Measurements from ENCODE around the gene ARID5B. TPM values are rescaled to one million over a fixed set of nuclear protein-coding genes. Genes with fewer than 3 reads are reported as not detected.

The ARID5B gene
- total RNA-seq, 1 experiment from 2014 or later, result 0.04 TPM

GRCh38 chr10:62001898-62002297 is 100.4 kb downstream of the ARID5B start:
- no peaks in the 10 kb centered on the region for H3K27me3 ChIP-seq (ENCODE audit: insufficient read depth, low read length)
- H2BK20ac ChIP-seq (ENCODE audit: low read depth, low read length, poor library complexity, severe bottlenecking), result no peak overlapping the region
- Mint-ChIP-seq H3K4me1 (no peaks in the 10 kb centered on the region), H3K27me3 (ENCODE audit: low read depth) (peaks cover 2% of the 10 kb centered on the region), H3K9me3 (no peaks in the 10 kb centered on the region), H3K27ac (no peak overlapping the region), H3K36me3 (ENCODE audit: insufficient read depth in 1 of 3, low read depth in 3 of 3) (no peaks in the 10 kb centered on the region), H3K4me3 (no peak overlapping the region)
- H4K8ac ChIP-seq (replicated peaks; ENCODE audit: insufficient read length, low read depth, low read length), result no peak overlapping the region
- no peak for DNase-seq
- H3K9me3 ChIP-seq (ENCODE audit: control insufficient read depth, low read depth, low read length), result no peaks in the 10 kb centered on the region
- H3K4me2 ChIP-seq (ENCODE audit: insufficient read depth, insufficient read length, low read length), result no peak overlapping the region
- WGBS (ENCODE audit: extremely low coverage, insufficient read length, low lambda C conversion rate), result no CpG with 5 or more reads among the region's 5 CpGs
- no peak overlapping the region for H2BK120ac ChIP-seq (ENCODE audit: low read depth, low read length, poor library complexity, severe bottlenecking)
- H3K4me1 ChIP-seq (ENCODE audit: insufficient read depth, low read length), result no peaks in the 10 kb centered on the region; the same call in 1 of the 2 replicates
- H3K18ac ChIP-seq (ENCODE audit: insufficient read length, low read depth, low read length), result no peak overlapping the region
- H3K14ac ChIP-seq (ENCODE audit: insufficient read depth, low read length), result no peak overlapping the region
- H3T11ph ChIP-seq (ENCODE audit: low read length), result no peak overlapping the region
- H4K91ac ChIP-seq (ENCODE audit: insufficient read length, low read depth, low read length), result no peak overlapping the region
- H2BK5ac ChIP-seq (ENCODE audit: insufficient read length, low read length), result no peak overlapping the region
- no peak overlapping the region for H4K5ac ChIP-seq (ENCODE audit: insufficient read length, low read depth, low read length)
- H4K20me1 ChIP-seq (ENCODE audit: control insufficient read depth, insufficient read depth, insufficient read length), result no peaks in the 10 kb centered on the region
- no peak overlapping the region for H3K27ac ChIP-seq (ENCODE audit: insufficient read length, low read depth, low read length)
- no peak overlapping the region for H3K9ac ChIP-seq (ENCODE audit: extremely low read depth, insufficient read length, low read length)
- TF ChIP-seq CTCF (conservative IDR thresholded peaks at IDR 0.05), result no peak
- H2BK12ac ChIP-seq (ENCODE audit: insufficient read length, low read depth, low read length), result no peak overlapping the region
- H3K23me2 ChIP-seq (ENCODE audit: insufficient read length, low read depth, low read length, poor library complexity, severe bottlenecking), result no peaks in the 10 kb centered on the region
- H3K79me1 ChIP-seq (ENCODE audit: insufficient read depth, low read depth, low read length, poor library complexity, severe bottlenecking), result no peaks in the 10 kb centered on the region
- H2BK15ac ChIP-seq (ENCODE audit: low read depth, low read length), result no peak overlapping the region
- no peak overlapping the region for H3K56ac ChIP-seq (ENCODE audit: insufficient read length, low read depth, low read length)
- no peak overlapping the region for H2AK5ac ChIP-seq (ENCODE audit: insufficient read length, low read length)
- H3K79me2 ChIP-seq (ENCODE audit: insufficient read depth, low read length), result no peaks in the 10 kb centered on the region
- no peak overlapping the region for H2AFZ ChIP-seq (ENCODE audit: low read length)
- no peak overlapping the region for H3K23ac ChIP-seq (ENCODE audit: insufficient read length, low read depth, low read length)
- no peak overlapping the region for H3K4ac ChIP-seq (ENCODE audit: low read depth, low read length)
